B cell (primary cell): Measurements from ENCODE around the gene OR1N1. TPM values are rescaled to one million over a fixed set of nuclear protein-coding genes. Genes with fewer than 3 reads are reported as not detected.

ENCODE experiments used
- ATAC-seq: fragments of 200-7000 bp; cut with Tn5 transposase; one replicate; pipeline ENCODE4 v1.10.0; 2021; ENCODE audit warnings: low read depth, mild to moderate bottlenecking, moderate number of reproducible peaks, moderate library complexity
- CTCF ChIA-PET: fragments of 350-600 bp; sonication (Branson Sonifier 250); formaldehyde crosslinking; loops from one replicate; lab custom pipeline; 2021; ENCODE audit warnings: antibody characterized with exemption, inconsistent platforms; lab: Charles Lee
- POLR2A ChIA-PET: fragments of 350-600 bp; sonication (Branson Sonifier 250); formaldehyde crosslinking; loops from one replicate; lab custom pipeline; 2021; ENCODE audit warnings: antibody characterized with exemption; lab: Charles Lee
- DNase-seq: peaks from one replicate; pipeline ENCODE4 v3.0.0; 2013
- H2AFZ ChIP-seq: 2 replicates; pipeline ENCODE4 v1.6.1; 2012; ENCODE audit warnings: mild to moderate bottlenecking, low read depth, low read length; ENCODE audit not compliant: insufficient read depth, poor library complexity, severe bottlenecking
- H3K27ac ChIP-seq, 2 donors: 1 replicate in 1 of 2; 2 replicates in 1 of 2; pipeline ENCODE4 v1.5.1; 2012 to 2013; ENCODE audit warnings: low read length in 2 of 2, mild to moderate bottlenecking in 2 of 2, moderate library complexity in 1 of 2
- H3K27me3 ChIP-seq, 4 experiments: fragments of 200-600 bp in 1 of 4; sonication (generic) in 1 of 4; replicated peaks in 1 of 4; 1 replicate in 2 of 4; 2 replicates in 2 of 4; pipeline versions ENCODE4 v1.6.1 to v1.7.0; 2013 to 2016; ENCODE audit warnings: low read length in 3 of 4, mild to moderate bottlenecking in 2 of 4, mixed read lengths in 1 of 4, moderate library complexity in 1 of 4; ENCODE audit not compliant: insufficient read depth in 4 of 4, control insufficient read depth in 3 of 4; ENCODE audit errors: control extremely low read depth in 1 of 4
- H3K36me3 ChIP-seq, 2 experiments: replicated peaks in 1 of 2; 1 replicate in 1 of 2; 2 replicates in 1 of 2; pipeline versions ENCODE4 v1.6.1 to v1.7.1; 2013; ENCODE audit warnings: low read length in 1 of 2; ENCODE audit not compliant: insufficient read depth in 2 of 2, control insufficient read depth in 1 of 2; ENCODE audit errors: control extremely low read depth in 1 of 2, extremely low read depth in 1 of 2
- H3K4me1 ChIP-seq, 2 donors: fragments of 200-600 bp in 1 of 2; sonication (generic) in 1 of 2; 1 replicate in 1 of 2; 2 replicates in 1 of 2; pipeline versions ENCODE4 v1.5.1 to v1.6.1; 2013 to 2017; ENCODE audit warnings: low read length in 2 of 2; ENCODE audit not compliant: control insufficient read depth in 2 of 2, insufficient read depth in 2 of 2
- H3K4me2 ChIP-seq: replicated peaks from 2 replicates; pipeline ENCODE3; 2012; ENCODE audit warnings: mild to moderate bottlenecking, low read depth, low read length; ENCODE audit not compliant: poor library complexity, severe bottlenecking
- H3K4me3 ChIP-seq, 5 experiments: fragments of 200-600 bp in 1 of 5; sonication (generic) in 1 of 5; 1 replicate in 3 of 5; 2 replicates in 2 of 5; pipeline versions ENCODE4 v1.5.1 to v1.7.0; 2011 to 2016; ENCODE audit warnings: low read length in 4 of 5, mild to moderate bottlenecking in 4 of 5, low read depth in 2 of 5, control low read depth in 1 of 5, moderate library complexity in 1 of 5; ENCODE audit not compliant: insufficient read depth in 1 of 5; ENCODE audit errors: control extremely low read depth in 1 of 5, extremely low read depth in 1 of 5
- H3K79me2 ChIP-seq: fragments of 200-600 bp; sonication (generic); one replicate; pipeline ENCODE4 v1.6.0; 2016; ENCODE audit warnings: low read length; ENCODE audit not compliant: control insufficient read depth, insufficient read depth
- H3K9ac ChIP-seq: fragments of 200-600 bp; sonication (generic); 2 replicates; pipeline ENCODE4 v1.6.1; 2017; ENCODE audit warnings: mild to moderate bottlenecking, low read length, moderate library complexity
- H3K9me3 ChIP-seq, 3 donors: one replicate each; pipeline versions ENCODE4 v1.6.1 to v1.7.1; 2013; ENCODE audit warnings: low read length in 2 of 3; ENCODE audit not compliant: control insufficient read depth in 2 of 3, insufficient read depth in 1 of 3; ENCODE audit errors: control extremely low read depth in 1 of 3
- H4K20me1 ChIP-seq: 2 replicates; pipeline ENCODE4 v1.6.0; 2012; ENCODE audit warnings: mild to moderate bottlenecking, low read length; ENCODE audit not compliant: insufficient read depth, control insufficient read depth, poor library complexity, severe bottlenecking
- H3K27ac Mint-ChIP-seq: one replicate; pipeline ENCODE4 v1.8.0; 2021; ENCODE audit warnings: mixed read lengths
- H3K27me3 Mint-ChIP-seq: one replicate; pipeline ENCODE4 v1.8.0; 2021; ENCODE audit warnings: mixed read lengths
- H3K4me1 Mint-ChIP-seq: one replicate; pipeline ENCODE4 v1.8.0; 2021; ENCODE audit warnings: mixed read lengths
- H3K4me3 Mint-ChIP-seq: one replicate; pipeline ENCODE4 v1.8.0; 2021; ENCODE audit warnings: mixed read lengths
- H3K9me3 Mint-ChIP-seq: one replicate; pipeline ENCODE4 v1.8.0; 2022; ENCODE audit warnings: mixed read lengths; ENCODE audit not compliant: insufficient read depth
- CTCF ChIP-seq: fragments of 200-600 bp; IDR thresholded peaks from one replicate; pipeline ENCODE4 v1.8.0; 2022; ENCODE audit warnings: antibody characterized with exemption, mild to moderate bottlenecking
- EZH2 ChIP-seq: IDR thresholded peaks from 2 replicates; pipeline ENCODE4 v1.6.1; 2012; ENCODE audit warnings: borderline replicate concordance, low read depth, mild to moderate bottlenecking, moderate library complexity, low read length; ENCODE audit not compliant: insufficient read depth, poor library complexity, severe bottlenecking
- WGBS: methylation state at CpG from one replicate; pipeline ENCODE4 v1.1.5; 2013; ENCODE audit warnings: missing lambda C conversion rate; ENCODE audit not compliant: insufficient coverage; 5-methylcytosine and 5-hydroxymethylcytosine counted together
- intact Hi-C: fragments of 100-400 bp; cut with micrococcal nuclease; formaldehyde crosslinking; loops from one replicate; pipeline ENCODE4 v1.10.0; 2022
- polyA plus RNA-seq: library from polyadenylated mRNA; depleted of rRNA; stranded (reverse); fragments of >200 nt; gene quantifications from 2 replicates; pipeline ENCODE4 v1.2.3, GENCODE V29; 2012
- total RNA-seq, 2 donors: library from RNA; stranded (reverse); fragments of 120-200 nt in 1 of 2; gene quantifications; 1 replicate in 1 of 2; 2 replicates in 1 of 2; pipeline versions ENCODE4 v1.2.3 to v1.2.4, GENCODE V29; 2013 to 2022

Gene OR1N1
- total and polyA plus RNA-seq, 2 donors (not counting 1 experiment from before 2014, with no cell fraction given) = not detected

GRCh38 chr9:122561446-122561845, 34.4 kb upstream of the OR1N1 start:
- H4K20me1 ChIP-seq = no peaks in the 10 kb centered on the region
- no peaks in the 10 kb centered on the region for H3K79me2 ChIP-seq
- H3K9me3 ChIP-seq = peaks cover 0 to 9% (median 0%) of the 10 kb centered on the region in 3 donors
- POLR2A ChIA-PET = no interaction called here
- no peaks in the 10 kb centered on the region for H3K36me3 ChIP-seq
- H3K9me3 Mint-ChIP-seq = peaks cover 2% of the 10 kb centered on the region
- DNase-seq (no peak), ATAC-seq (no peak)
- H3K27ac ChIP-seq = no peak overlapping the region
- CTCF ChIA-PET = no interaction called here
- no peaks in the 10 kb centered on the region for H3K4me1 Mint-ChIP-seq
- no peak overlapping the region for H3K27ac Mint-ChIP-seq
- peaks cover 0 to 12% (median 3%) of the 10 kb centered on the region in 4 experiments for H3K27me3 ChIP-seq
- H2AFZ ChIP-seq = no peak overlapping the region
- no peak overlapping the region for H3K4me2 ChIP-seq
- no peaks in the 10 kb centered on the region for H3K4me1 ChIP-seq
- H3K4me3 ChIP-seq = no peak overlapping the region
- no peak overlapping the region for H3K4me3 Mint-ChIP-seq
- H3K9ac ChIP-seq = no peak overlapping the region
- peaks cover 45% of the 10 kb centered on the region for H3K27me3 Mint-ChIP-seq
- intact Hi-C loops = no loop called here
- TF ChIP-seq CTCF (no peak), EZH2 (no peak)
- 80% methylated on average over 4 of the region's 4 CpGs for WGBS

GRCh38 chr9:122552812-122553211, 25.7 kb upstream of the OR1N1 start, which contains the start of gene OR1N2:
Gene OR1N2 (plus strand): TSS chr9:122553112. CDS start chr9:122553212, 100 bp downstream.
- no peak for DNase-seq
- H3K36me3 ChIP-seq = no peaks in the 10 kb centered on the region
- no peaks in the 10 kb centered on the region for H4K20me1 ChIP-seq
- no peak within 1 kb of the TSS for H3K9ac ChIP-seq
- TF ChIP-seq CTCF (no peak), EZH2 (no peak)
- no peaks in the 10 kb centered on the region for H3K9me3 ChIP-seq
- POLR2A ChIA-PET = no interaction called here
- no peaks in the 10 kb centered on the region for H3K4me1 ChIP-seq
- no peak within 1 kb of the TSS for H3K4me3 Mint-ChIP-seq
- no peak within 1 kb of the TSS for H2AFZ ChIP-seq
- no peak within 1 kb of the TSS for H3K27ac ChIP-seq
- H3K27ac Mint-ChIP-seq = no peak within 1 kb of the TSS
- 80% methylated on average over 2 of the region's 2 CpGs for WGBS
- no peak for ATAC-seq
- peaks cover 36% of the 10 kb centered on the region for H3K27me3 Mint-ChIP-seq
- CTCF ChIA-PET = interaction anchor here (0.6 kb wide), 1 partner anchor 1838 kb away, joined by 3 read pairs; no protein-coding TSS in a partner anchor
- intact Hi-C loops = no loop called here
- H3K79me2 ChIP-seq = no peaks in the 10 kb centered on the region
- no peaks in the 10 kb centered on the region for H3K9me3 Mint-ChIP-seq
- H3K27me3 ChIP-seq = peaks cover 0 to 3% (median 1%) of the 10 kb centered on the region in 4 experiments
- H3K4me1 Mint-ChIP-seq = no peaks in the 10 kb centered on the region
- H3K4me2 ChIP-seq = no peak within 1 kb of the TSS
- H3K4me3 ChIP-seq = no peak within 1 kb of the TSS
